A673 (cell line): ENCODE measurements around the gene BNIPL. TPM values are rescaled to one million over a fixed set of nuclear protein-coding genes. Genes with fewer than 3 reads are reported as not detected.

ENCODE experiments used
- BruUV-seq: library from RNA; stranded (reverse); fragments of 400-500 nt; replicated peaks from 2 replicates; lab custom pipeline; 2021; lab: Mats Ljungman, UMichigan
- CTCF ChIA-PET: fragments of 300-600 bp; sonication (Branson Sonifier 250); formaldehyde crosslinking; loops from one replicate; lab custom pipeline; 2022; ENCODE audit warnings: antibody characterized with exemption; lab: Charles Lee
- POLR2A ChIA-PET: fragments of 300-600 bp; sonication (Branson Sonifier 250); formaldehyde crosslinking; loops from one replicate; lab custom pipeline; 2022; ENCODE audit warnings: antibody characterized with exemption; ENCODE audit not compliant: low non-redundant PET; lab: Charles Lee
- DNase-seq: peaks from one replicate; pipeline ENCODE4 v3.0.0-alpha.2; 2015; ENCODE audit warnings: low spot score
- H3K27ac ChIP-seq: fragments of 200-600 bp; sonication (generic); 2 replicates; pipeline ENCODE4 v1.5.1; 2016; ENCODE audit warnings: mixed run types, low read depth, mild to moderate bottlenecking, mixed read lengths, antibody characterized with exemption, low read length; ENCODE audit not compliant: poor library complexity, severe bottlenecking
- H3K27me3 ChIP-seq: fragments of 200-600 bp; sonication (generic); replicated peaks from 2 replicates; pipeline ENCODE4 v1.6.1; 2017; ENCODE audit warnings: mixed run types, low read depth, mild to moderate bottlenecking, mixed read lengths, antibody characterized with exemption, low read length; ENCODE audit not compliant: insufficient read depth, poor library complexity
- H3K36me3 ChIP-seq: fragments of 200-600 bp; sonication (generic); 2 replicates; pipeline ENCODE4 v1.6.1; 2016; ENCODE audit warnings: mixed run types, mild to moderate bottlenecking, mixed read lengths, antibody characterized with exemption, low read length; ENCODE audit not compliant: insufficient read depth, poor library complexity, severe bottlenecking
- H3K4me1 ChIP-seq: fragments of 200-600 bp; sonication (generic); 2 replicates; pipeline ENCODE4 v1.6.1; 2017; ENCODE audit warnings: mixed run types, mild to moderate bottlenecking, mixed read lengths, antibody characterized with exemption, low read length; ENCODE audit not compliant: insufficient read depth, poor library complexity, severe bottlenecking
- H3K4me3 ChIP-seq: fragments of 200-600 bp; sonication (generic); 2 replicates; pipeline ENCODE4 v1.5.1; 2016; ENCODE audit warnings: low read depth, mixed run types, mild to moderate bottlenecking, mixed read lengths, low read length; ENCODE audit not compliant: poor library complexity, severe bottlenecking
- H3K9me3 ChIP-seq: fragments of 200-600 bp; sonication (generic); 2 replicates; pipeline ENCODE4 v1.6.1; 2016; ENCODE audit warnings: mixed run types, low read depth, mild to moderate bottlenecking, mixed read lengths, antibody characterized with exemption, low read length; ENCODE audit not compliant: poor library complexity, severe bottlenecking
- EZH2 ChIP-seq: fragments of 200-600 bp; sonication (generic); IDR thresholded peaks from 2 replicates; pipeline ENCODE4 v1.6.1; 2017; ENCODE audit warnings: borderline replicate concordance, low read depth, mild to moderate bottlenecking, mixed read lengths, antibody characterized with exemption, low read length; ENCODE audit not compliant: poor library complexity, severe bottlenecking
- intact Hi-C: fragments of 100-400 bp; cut with micrococcal nuclease; formaldehyde crosslinking; loops from one replicate; pipeline ENCODE4 v1.10.0; 2022; ENCODE audit not compliant: unreplicated experiment
- total RNA-seq: library from RNA; stranded (reverse); gene quantifications from 2 replicates; pipeline ENCODE4 v1.2.3, GENCODE V29; 2021
- TF ChIP-seq, protein P1 (sequence below): fragments of 300-800, 200-600 bp; sonication (generic); conservative IDR thresholded peaks from 2 replicates; pipeline ENCODE4 v1.5.1; 2017; ENCODE audit warnings: low read depth, mild to moderate bottlenecking, antibody characterized with exemption, low read length, moderate library complexity, mixed read lengths

Gene BNIPL
- total RNA-seq, 1 experiment from 2014 or later = 3.5 TPM

DNA sequence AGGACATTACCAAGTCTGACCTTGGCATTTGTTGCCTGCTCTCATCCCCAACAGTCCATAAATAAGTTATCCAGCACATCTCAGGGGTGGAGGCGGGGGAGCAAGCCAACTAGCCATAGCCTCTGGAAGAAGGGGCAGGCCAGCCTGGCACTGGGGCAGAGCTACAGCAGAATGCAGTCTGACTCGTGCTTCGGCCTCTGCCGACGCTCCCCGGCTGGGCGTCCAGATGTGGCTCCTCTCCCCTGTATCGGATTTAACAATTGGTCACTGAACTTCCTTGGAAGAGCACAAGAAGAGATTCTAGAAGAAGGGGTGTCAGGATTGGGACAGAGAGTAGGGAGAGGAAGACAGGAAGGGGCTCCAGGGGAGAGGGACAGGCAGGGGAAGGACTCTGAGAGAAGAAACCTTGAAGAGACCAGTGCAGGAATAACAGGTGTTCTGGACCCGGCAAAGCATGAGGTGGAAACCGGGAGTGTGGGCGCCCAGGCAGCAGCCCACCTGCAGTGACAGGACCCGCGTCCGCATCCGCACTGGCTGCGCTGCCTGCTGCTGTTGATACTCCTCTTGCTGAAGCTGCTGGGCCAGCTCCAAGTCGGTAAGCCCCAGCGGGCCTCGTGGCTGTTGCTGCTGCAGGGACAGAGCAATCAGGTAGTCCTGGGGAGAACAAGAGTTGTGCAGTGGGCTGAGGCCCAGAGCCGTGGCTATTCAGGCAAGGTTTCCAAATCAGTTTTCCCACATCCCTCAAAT, 39.1 kb upstream of the BNIPL start:
- H3K4me1 ChIP-seq = no peaks in the 10 kb centered on the region
- H3K36me3 ChIP-seq = peaks cover 2% of the 10 kb centered on the region
- CTCF ChIA-PET = interaction anchor here (3.3 kb wide), 1 partner anchor 9 kb away, joined by 26 read pairs; the partner anchor contains the start of gene MINDY1
- H3K27ac ChIP-seq = no peak overlapping the region
- no peak overlapping the region for H3K4me3 ChIP-seq
- BruUV-seq = no TSS peak
- POLR2A ChIA-PET = no interaction called here
- no peak for TF ChIP-seq EZH2
- TF ChIP-seq, protein P1, sequence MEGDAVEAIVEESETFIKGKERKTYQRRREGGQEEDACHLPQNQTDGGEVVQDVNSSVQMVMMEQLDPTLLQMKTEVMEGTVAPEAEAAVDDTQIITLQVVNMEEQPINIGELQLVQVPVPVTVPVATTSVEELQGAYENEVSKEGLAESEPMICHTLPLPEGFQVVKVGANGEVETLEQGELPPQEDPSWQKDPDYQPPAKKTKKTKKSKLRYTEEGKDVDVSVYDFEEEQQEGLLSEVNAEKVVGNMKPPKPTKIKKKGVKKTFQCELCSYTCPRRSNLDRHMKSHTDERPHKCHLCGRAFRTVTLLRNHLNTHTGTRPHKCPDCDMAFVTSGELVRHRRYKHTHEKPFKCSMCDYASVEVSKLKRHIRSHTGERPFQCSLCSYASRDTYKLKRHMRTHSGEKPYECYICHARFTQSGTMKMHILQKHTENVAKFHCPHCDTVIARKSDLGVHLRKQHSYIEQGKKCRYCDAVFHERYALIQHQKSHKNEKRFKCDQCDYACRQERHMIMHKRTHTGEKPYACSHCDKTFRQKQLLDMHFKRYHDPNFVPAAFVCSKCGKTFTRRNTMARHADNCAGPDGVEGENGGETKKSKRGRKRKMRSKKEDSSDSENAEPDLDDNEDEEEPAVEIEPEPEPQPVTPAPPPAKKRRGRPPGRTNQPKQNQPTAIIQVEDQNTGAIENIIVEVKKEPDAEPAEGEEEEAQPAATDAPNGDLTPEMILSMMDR = no peak
- no peak for DNase-seq
- intact Hi-C loops = loop anchor here (5.0 to 10.0 kb wide), 2 partner anchors 522 to 740 kb away; partner anchors contain the start of gene CA14
- no peaks in the 10 kb centered on the region for H3K9me3 ChIP-seq
- H3K27me3 ChIP-seq = no peaks in the 10 kb centered on the region

DNA sequence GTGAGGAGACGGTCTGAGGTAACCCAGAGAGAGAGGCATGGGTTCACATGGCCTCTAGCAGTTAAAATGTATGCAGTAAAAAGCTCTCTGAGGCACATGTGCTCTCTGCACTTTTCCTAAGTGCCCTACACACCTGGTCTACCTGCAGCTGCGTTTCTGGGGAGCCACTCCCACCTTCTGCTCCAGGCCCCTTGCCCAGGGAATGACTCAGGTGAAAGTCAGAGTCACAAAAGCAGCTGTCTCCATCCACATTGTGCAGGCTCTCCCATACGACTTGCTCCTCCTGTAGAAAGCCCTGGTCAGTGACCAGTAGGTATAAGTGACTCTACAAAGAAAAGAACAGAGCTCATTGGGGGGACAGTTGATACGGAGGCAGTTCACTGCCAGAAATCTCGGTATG, 38.4 kb upstream of the BNIPL start:
- H3K27me3 ChIP-seq = no peaks in the 10 kb centered on the region
- intact Hi-C loops = loop anchor here (5.0 to 10.0 kb wide), 2 partner anchors 523 to 741 kb away; partner anchors contain the start of gene CA14
- ChIA-PET CTCF (interaction anchor here (3.3 kb wide), 1 partner anchor 8 kb away, joined by 26 read pairs; the partner anchor contains the start of gene MINDY1), POLR2A (no interaction called here)
- no peak for DNase-seq
- no peak overlapping the region for H3K4me3 ChIP-seq
- no peaks in the 10 kb centered on the region for H3K9me3 ChIP-seq
- H3K27ac ChIP-seq = no peak overlapping the region
- no TSS peak for BruUV-seq
- H3K4me1 ChIP-seq = no peaks in the 10 kb centered on the region
- TF ChIP-seq EZH2 = no peak
- TF ChIP-seq, protein P1 = no peak
- H3K36me3 ChIP-seq = peaks cover 2% of the 10 kb centered on the region

DNA sequence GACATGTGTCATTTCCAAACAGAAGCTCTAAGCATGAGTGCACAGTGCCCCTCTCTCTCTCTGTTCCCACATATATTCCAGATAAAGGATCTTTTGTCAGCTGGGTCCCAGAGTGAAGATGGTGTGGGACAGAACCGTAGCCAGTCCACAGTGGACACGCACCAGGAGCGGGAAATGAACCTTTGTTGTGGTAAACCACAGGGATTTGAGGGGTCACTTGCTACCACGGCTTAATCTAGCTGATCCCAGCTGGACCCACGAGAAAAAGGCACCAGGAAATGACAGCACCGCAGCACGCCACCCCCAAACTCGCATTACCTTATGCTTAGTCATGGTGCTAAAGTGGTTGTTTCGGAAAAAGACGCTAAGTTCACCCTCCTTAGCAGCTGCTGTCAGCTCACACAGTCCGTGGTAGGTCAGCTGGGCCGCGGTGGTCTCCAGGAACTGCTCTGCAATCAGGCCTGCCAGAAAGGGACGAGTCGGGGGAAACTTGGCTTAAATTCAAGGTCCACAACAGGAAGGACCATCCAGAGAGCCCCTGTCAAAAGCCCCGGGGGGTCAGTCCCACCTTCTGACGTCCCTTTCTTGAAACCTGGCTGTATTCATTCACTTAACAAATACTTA, 37.2 kb upstream of the BNIPL start:
- ChIA-PET POLR2A (no interaction called here), CTCF (no interaction called here)
- H3K36me3 ChIP-seq = peaks cover 2% of the 10 kb centered on the region
- BruUV-seq = no TSS peak
- TF ChIP-seq EZH2 = no peak
- TF ChIP-seq, protein P1 = no peak
- H3K9me3 ChIP-seq = no peaks in the 10 kb centered on the region
- intact Hi-C loops = loop anchor here (5.0 to 10.0 kb wide), 2 partner anchors 524 to 742 kb away; partner anchors contain the start of gene CA14
- no peaks in the 10 kb centered on the region for H3K27me3 ChIP-seq
- H3K4me3 ChIP-seq = no peak overlapping the region
- no peaks in the 10 kb centered on the region for H3K4me1 ChIP-seq
- H3K27ac ChIP-seq = no peak overlapping the region
- no peak for DNase-seq
